GM21619 (cell line): ENCODE data around the gene SYT7.

ENCODE experiments used
- ATAC-seq: cut with Tn5 transposase; IDR thresholded peaks from one replicate; pipeline ENCODE4 v1.9.1; 2021; ENCODE audit not compliant: unreplicated experiment

Gene SYT7

DNA sequence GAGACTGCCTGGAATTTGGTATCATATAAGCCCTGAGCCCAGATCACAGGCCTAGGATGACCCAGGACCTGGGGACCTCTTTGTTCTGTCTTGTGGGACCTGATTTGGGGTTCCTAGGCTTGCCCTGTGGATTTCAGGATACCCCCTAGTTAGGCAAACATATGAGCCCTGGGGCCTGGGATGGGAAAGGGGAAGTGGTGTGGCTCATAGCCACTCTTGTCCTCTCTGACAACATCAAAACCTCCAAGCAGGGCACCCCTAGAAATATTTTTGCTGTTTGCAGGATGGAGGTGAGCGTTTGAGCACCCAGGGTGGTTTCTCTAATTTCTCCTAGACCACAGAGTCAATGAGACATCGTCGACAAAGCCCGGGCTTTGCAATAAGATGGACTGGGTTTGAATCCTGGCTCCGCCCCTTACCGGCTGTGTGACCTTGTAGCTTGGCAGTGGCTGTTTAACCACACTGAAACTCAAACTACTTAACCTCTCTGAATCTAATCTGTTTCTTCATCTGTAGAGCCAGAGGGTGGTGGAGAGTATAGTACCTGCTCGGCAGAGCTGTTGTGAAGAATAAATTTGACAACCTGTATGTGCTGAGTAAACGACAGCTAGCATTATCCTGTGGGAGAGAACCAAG is 77.6 kb downstream of the SYT7 start:
- no peak for ATAC-seq

DNA sequence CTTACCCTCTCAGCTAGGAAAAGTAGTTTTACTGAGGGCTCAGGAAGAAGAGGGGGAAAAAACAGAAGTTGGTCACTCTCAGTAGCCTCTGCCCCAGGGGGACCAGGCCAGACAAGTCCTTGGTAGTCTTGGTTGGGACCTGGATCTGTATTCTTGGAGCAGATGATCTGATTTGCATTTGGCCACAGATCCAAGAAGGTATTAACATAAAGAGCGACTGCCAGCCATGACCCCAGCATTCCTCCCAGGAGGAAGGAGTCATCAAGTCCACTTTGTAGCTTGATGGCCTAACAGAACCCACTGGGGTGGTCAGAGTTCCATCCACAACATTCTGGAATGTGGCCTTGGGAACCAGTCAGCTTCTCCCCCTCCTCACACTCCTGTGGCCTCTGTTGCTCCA is 78.4 kb downstream of the SYT7 start:
- ATAC-seq, result no peak

DNA sequence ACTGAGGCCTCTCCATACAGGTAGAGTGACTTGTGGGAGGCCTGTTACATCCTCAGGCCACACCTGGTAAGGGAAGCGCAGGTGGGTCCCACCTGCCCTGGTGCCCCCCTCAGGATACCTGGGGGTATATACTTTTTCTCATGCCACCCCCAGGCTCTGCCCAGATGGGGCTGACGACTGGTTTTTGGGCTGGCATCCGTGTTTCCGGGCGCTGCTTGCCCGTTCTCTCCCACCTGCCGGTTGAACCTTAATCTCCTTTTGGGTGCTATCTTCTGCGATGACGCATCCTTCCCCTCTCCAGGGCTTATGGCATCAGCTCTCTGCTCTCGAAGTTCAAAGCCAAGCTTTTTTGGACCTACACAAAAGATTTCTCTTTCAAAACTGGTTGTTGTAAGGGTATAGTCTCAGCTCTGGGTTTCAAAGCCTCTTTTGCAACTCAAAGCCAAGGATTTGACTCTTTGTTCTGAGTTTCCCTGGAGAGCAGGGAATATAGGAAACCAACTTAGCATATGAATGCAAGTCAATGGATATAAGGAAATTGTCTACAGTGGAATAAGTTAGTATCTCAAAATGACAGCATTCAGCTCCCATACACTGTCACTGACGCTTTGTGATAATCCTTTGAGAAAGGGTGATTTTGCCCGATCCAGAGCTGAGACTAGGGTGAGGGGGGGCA is 80.9 kb downstream of the SYT7 start:
- no peak for ATAC-seq

DNA sequence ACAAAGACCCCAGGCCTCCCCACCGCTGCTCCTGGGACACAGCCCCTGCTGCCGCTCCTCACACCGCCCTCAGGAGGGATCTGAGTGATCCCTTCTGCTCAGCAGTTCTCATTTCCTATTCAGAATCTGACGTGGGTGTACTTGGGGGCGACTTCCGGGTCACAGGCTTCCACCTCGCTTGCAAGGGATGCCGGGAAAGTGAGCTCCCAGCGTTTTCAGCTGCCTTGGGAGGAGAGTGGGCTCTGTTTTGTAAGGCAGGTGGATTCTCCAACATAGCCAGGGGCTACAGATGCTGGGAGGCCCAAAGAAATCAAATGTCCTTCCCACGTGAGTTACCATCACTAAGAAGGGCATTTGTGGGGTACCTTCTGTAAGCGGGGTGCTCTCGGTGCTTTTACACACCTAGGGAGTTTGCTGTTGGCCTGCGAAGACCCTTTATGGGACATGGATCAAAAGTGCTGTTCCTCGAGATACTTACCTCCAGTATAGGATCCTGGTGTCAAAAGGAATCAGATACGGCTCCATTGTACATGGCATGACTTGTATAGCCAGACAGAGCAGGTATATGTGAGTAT is 82.0 kb downstream of the SYT7 start:
- no peak for ATAC-seq

DNA sequence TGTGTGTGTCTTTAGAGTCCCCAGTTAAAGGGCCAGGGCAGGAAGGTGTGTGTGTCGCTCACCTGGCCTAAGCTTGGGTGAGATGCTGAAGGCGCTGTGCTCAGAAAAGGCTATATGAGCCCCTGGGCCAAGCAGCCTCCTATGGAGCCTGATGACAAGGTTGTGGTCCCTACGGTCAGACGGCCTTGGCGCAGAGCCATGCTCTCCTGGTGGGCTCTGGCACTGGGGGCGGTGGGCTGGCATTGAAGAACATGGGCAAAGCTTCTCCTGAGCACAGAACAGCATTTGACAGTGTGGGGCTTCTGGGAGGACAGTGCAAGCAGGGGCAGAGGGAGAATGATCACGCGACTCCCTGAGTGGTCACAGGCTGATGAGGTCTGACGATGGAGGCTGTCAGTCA is 83.0 kb downstream of the SYT7 start:
- ATAC-seq, result no peak

DNA sequence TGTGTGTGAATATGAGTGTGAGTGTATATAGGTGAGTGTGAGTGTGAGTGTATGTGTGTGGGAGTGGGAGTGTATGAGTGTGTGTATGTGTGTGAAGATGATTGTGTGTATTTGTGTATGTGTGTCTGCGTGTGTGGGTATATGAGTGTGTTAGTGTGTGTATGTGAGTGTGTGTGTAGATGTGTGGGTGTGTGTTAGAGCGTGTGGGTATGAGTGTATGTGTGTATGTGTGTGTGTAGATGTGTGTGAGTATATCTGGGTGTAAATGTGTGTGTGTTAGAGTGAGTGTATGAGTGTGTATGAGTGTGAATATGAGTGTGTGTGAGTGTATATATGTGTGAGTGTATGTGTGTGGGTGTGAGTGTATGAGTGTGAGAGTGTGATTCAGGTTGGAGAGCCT is 83.4 kb downstream of the SYT7 start:
- no peak for ATAC-seq

DNA sequence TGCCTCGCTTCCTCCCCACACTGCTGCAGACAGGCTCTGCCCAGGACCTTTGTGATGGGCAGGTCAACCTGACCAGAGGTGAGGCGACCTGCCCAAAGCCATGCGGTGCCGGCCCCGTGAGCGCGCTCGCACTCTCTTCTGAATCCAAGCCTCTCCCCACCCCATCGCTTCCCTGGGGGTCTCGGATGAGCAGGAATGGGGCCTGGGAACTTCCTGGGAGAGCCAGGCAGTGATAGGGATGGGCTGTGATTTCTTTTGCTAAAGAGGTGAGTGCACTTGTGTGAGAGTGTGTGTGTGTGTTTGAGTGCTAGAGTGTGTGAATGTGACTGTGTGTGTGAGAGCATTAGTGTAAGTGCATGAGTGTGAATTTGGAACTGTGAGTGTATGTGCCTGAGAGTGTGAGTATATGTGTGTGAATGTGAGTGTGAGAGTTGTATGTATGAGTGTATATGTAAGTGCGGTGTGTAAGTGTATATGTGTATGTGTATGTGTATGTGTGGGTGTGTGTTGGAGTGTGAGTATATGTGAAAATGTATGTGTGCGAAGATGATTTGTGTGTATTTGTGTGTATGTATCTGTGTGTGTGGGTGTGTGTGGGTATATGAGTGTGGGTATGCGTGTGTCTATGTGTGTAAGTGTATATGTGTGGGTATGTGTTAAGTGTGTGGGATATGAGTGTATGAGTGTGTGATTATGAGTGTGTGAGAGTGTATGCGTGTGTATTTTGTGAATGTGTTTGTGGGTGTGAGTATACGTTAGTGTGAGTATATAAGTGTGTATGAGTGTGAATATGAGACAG is 84.1 kb downstream of the SYT7 start:
- no peak for ATAC-seq

DNA sequence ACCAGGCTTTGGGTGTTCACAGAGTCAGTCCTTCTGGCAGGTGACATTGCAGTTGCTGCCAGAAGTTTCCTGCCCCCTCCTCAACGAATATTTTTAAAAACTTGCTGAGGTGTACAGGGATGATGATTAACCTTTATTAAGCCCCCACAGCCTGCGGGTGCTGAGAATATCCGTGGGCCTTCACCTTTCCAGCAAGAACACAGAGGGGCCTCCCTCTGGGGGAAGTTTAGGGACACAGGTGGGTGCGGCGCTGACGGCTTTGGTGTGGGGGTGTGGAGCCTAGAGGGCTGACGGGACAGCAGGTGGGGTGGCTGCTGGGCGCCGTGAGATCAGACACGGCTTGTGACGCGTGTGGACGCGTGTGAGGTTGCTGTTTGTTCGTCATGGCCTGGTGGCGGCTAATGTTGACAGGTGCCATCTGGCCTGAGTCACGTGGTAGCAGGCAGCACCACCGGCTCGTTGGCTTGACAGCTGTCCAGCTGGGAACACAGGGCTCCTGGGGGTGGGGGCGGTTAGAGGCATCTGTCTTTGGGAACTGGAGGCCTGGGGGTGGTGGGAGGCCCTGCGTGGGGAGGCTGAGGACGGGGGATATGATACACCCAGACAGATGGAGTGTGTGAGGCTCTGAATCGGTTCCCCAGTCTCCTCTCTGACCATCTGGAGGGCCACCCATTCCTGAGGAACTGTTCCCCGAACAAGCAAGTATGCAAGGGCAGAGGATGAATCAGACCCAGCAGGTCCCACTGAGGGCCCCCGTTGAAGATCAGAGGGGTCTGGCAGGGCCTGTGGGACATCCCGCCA is 84.9 kb downstream of the SYT7 start:
- ATAC-seq, result no peak

DNA sequence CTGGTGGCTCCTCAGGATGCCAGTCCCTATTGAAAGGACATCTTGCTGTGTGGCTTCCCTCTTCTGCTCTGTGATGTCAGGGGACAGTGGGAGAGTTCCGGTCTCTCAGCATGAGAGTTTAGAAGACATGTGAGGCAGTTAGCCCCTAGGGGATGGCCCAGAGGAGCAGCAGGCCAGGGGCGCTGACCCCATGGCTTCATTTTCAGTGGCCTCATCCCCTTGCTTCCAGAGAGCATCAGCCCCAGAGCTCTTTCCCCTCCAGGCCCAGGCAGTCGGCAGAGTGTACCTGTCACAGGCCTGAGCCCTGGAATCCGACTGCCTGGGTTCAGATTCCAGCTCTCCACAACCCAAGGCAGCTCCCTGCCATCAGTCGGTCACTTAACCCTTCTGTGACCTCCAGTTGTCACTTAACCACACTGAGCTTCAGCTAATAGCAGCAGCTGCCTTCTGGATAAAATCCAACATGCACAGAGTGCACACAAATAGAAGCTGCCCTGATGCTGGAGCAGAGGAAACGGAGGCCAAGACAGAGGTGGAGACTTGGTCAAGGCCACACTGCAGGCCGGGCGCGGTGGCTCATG is 86.4 kb downstream of the SYT7 start:
- no peak for ATAC-seq

DNA sequence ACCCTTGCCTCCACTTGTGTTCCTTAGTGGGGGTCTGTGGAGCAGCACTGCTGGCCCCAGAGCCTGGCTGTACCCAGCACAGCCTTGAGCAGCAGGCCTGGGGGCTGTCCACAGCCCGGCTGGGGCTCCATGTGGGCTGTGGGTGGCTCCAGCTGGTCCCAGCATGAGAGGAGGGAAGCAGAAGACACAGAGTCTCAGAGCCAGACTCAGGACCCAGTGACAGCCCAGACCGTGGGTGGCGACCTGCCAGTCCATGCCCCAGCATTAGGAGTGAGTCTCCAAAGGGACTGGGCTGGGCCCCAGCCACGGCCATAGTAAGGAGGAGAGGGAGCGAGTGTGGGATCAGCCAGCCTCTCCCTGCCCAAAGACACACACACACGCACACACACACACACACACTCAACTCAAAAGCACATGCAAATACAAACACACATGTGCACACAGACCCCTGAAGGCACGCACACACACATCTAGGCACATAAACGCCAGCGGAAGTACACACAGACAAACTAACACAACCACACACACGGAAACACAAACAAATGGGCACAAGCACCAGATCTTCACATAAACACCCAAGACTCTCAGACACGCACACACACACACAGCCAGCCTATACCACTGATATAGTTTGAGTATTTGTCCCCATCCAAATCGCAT is 89.0 kb downstream of the SYT7 start:
- no peak for ATAC-seq

DNA sequence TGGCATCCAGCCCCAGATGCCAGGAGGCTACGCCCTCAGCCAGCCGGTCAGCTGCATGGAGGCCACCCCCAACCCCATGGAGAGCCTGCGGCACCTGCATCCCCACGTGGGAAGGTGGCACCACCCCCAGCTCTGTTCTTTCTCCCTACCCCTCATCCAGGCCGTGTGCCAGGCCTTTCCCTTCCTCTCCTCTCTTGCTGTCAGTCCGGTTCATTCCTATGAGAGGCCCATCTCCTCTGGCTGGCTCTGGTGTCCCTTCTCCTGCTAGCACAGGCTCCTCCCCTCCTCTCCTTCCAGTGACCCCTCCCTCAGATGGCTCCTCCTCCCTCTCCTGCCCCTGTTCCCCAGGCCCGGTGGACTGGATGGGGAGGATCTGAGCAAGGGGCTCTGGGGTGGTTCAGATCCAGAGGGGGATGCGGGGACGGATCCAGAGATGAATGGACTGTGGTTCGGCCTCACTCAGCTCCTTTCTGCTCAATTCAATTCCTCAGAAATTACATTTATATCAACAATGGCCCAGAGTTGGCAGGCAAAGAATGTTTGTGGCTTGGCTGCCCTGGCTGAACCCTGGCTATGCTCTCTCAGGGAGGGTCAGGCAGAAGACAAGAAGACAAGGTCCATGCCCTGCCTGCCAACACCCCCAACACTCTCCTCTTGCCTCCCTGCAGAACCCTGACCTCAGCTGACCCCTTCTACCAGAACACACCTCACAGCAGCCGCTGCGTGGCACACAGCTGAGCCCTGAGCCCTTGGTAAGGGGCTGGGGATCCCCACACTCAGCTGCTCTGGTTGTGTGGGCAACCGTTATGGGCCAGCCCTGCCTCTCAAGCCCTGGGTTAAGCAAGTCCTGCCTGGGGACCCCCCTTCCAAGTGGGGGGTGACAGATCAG is 90.8 kb downstream of the SYT7 start:
- no peak for ATAC-seq

DNA sequence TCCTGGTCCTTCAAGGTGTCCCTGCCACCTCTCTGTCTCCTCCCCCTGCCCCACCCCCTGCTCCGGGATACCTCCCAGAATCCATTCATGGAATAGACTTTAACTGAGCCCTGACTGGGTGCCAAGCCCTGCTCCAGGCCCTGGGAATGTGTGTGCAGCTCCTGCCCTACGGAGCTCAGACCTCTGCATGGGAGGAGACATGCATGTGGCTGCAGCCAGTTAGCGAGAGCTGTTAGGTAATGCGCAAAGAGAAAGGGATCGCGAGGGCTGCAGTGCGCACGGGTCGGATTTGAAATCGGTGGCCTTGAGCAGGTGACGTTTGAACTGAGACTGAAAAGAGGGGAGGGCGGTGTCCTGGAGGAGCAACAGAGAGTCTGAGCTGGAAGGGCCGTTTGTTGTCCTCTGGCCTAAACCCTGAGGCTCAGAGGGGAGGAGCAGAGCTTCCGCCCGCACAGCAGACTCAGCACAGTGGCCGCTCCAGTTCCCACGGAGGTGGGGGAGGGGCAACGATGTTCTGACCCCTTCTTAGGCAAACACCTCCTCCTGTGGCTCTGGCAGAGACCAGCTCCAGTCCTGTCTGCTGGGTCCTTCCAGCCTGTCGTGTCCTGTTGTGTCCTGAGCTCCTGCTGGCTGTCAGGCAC is 92.1 kb downstream of the SYT7 start:
- ATAC-seq, result no peak

DNA sequence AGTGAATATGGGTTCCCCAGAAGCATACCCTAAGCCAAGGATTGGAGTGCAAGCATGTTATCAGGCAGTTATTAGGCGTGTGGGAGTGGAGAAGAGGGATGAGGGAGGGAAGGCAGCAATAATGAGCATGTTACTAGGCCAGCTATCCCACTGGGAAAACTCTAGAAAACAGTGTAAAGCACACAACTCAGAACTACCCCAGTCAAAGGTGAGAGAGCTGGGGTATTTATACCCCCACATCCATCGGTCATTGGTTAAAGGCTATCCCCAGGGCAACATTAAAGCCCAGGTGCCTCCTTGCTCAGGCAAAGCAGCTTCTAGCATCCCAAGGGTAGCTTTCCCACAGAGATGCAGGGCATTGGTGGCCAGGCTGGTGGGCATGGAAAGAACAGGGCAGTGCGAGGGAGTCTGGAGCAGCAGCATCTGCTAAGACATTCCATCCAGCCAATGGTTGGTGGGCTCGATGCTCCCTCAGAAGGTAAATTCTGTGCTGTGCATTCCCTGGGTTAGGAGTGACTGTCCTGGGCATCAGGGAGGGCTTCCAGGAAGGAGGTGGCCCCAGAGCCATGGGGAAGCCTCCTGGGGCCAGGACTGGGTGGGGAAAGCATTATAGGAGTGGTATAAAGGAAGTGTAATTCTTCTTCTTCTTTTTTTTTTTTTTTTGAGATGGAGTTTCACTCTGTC is 93.4 kb downstream of the SYT7 start:
- no peak for ATAC-seq

DNA sequence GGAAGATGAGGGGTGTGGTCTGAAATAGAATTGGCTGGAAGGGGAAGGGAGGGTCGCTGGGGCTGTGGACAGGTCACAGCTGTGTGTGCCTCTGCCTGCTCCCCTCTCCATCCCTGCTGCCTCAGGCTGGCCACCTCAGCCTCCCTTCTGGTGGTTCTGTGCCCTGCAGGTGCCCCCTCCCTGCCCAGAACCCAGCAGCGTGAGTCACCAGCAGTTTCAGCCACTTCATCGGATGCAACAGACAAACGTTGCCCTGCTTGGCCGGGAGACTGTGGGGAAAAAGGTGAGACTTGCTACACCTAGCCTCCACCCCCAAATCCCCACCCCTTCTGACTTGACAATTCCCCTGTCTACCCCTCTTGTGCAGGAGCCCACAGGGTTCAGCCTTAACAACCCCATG is 94.1 kb downstream of the SYT7 start:
- ATAC-seq, result no peak

DNA sequence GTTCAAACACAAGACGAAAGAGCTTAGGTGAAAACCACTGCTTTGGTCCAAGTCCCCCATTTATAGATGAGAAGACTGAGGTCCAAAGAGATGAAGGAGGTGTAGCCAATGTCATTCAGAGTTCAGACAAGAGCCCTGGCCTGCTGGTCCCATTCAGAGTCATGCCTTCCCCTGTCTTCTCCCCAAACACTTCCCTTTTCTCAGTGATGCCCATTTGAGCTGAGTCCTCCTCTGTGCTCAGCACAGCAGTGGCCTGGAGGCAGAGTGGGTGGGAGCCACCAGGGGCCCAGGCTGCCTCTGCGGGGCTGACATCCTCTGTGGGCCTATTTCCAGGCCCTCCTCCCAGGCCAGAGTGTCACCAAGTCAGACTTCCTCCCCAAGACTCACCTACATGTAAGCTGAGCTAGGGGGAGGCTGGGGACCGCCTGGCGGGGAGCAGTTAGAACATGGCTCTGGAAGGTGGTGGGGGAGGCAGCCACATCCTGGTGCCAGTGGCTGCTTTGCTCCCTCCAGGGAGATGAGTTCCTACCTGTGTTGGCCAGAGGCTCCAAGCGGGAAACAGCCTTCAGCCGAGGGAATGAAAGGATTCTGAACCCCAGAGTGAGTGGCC is 94.8 kb downstream of the SYT7 start:
- ATAC-seq, result no peak

DNA sequence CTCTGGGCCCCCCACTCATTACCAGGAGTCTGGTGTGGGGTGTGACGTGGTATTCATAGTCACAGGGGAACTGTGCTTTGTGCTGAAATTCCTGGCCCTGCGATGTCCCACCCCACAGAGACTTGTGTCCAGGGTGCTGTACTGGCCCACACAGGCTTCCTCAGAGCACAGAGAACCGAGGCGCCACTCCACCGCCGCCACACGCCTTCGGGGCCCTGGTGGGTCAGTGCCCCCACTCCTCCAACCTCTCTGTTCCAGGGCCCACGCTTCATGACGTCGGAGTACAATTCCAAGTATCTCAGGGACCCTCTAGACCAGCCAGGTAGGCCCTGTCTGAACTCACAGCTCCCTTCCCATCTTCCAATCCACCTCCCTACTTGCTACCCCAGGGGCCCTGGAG is 95.8 kb downstream of the SYT7 start:
- no peak for ATAC-seq

DNA sequence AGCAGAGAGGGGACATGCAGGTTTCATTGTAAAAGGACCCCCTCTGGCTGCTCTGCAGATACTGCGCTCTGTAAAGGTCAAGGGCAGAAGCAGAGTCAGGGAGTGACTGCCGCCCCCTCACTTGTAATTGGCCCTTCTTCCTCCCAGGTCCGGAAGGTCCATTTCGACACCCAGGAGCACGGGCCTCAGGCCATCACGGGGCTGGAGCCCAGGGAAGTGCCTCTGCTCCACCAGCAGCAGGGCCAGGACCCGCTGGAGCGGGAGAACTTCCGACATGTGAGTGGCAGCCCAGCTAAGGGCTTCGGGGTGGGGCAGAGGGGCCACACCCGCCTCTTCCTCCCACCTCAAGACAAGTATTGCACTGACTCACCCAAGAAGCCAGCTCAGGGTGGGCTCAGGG is 96.3 kb downstream of the SYT7 start:
- no peak for ATAC-seq

DNA sequence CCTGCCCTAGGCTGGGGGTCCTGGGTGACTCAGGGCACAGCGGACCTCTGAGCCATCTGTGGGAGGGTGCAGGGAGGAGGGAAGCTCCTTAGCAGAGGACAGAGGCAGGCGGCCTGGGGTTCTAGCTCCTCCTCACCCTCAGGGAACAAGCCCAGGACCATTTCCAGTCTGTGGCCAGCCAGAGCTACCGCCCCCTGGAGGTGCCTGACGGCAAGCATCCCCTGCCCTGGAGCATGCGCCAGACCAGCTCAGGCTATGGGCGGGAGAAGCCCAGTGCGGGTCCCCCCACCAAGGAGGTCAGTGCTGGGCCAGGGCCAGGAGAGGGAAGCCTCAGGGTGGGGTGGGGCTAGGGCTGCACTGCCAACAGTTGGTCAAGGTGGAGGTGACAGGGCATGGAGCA is 98.4 kb downstream of the SYT7 start:
- ATAC-seq, result no peak
